Cardiac fibroblast (primary cell): ENCODE data around the gene FMN1.

Experiments
- DNase-seq, 2 donors: peaks; one replicate each; pipeline versions ENCODE4 v3.0.0 to v3.0.0-alpha.2; 2010; ENCODE audit warnings: low read depth in 2 of 2
- H3K4me3 ChIP-seq, 2 donors: replicated peaks in 1 of 2; 1 replicate in 1 of 2; 2 replicates in 1 of 2; pipeline ENCODE4 v1.5.1; 2011; ENCODE audit warnings: low read depth in 2 of 2, low read length in 2 of 2, mild to moderate bottlenecking in 2 of 2, moderate library complexity in 1 of 2
- TF ChIP-seq, protein P1 (sequence below): IDR thresholded peaks from one replicate; pipeline ENCODE4 v1.5.1; 2011; ENCODE audit warnings: low read depth, mild to moderate bottlenecking, low read length, inconsistent platforms

FMN1 gene

DNA sequence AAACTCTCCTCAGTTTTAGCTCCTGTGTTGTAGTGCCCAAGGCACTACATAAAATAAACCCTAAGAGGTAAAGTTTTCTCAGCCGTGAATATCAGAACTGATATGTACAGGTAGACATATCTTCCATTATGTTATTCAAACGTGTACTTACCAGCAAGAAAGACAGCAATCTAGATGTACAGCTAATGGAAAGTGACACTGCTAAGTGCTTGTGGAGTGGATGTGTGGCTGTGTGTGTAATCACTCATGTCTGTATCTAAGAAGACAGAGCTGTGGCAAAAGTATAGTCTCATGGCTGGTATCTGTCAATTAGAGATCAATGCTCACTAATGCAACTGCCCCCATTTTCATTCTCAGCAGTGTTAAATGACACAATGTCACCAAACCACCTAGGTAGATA is 101.3 kb downstream of the FMN1 start:
- no peak overlapping the region for H3K4me3 ChIP-seq
- no peak for DNase-seq
- TF ChIP-seq, protein P1, sequence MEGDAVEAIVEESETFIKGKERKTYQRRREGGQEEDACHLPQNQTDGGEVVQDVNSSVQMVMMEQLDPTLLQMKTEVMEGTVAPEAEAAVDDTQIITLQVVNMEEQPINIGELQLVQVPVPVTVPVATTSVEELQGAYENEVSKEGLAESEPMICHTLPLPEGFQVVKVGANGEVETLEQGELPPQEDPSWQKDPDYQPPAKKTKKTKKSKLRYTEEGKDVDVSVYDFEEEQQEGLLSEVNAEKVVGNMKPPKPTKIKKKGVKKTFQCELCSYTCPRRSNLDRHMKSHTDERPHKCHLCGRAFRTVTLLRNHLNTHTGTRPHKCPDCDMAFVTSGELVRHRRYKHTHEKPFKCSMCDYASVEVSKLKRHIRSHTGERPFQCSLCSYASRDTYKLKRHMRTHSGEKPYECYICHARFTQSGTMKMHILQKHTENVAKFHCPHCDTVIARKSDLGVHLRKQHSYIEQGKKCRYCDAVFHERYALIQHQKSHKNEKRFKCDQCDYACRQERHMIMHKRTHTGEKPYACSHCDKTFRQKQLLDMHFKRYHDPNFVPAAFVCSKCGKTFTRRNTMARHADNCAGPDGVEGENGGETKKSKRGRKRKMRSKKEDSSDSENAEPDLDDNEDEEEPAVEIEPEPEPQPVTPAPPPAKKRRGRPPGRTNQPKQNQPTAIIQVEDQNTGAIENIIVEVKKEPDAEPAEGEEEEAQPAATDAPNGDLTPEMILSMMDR, result no peak

DNA sequence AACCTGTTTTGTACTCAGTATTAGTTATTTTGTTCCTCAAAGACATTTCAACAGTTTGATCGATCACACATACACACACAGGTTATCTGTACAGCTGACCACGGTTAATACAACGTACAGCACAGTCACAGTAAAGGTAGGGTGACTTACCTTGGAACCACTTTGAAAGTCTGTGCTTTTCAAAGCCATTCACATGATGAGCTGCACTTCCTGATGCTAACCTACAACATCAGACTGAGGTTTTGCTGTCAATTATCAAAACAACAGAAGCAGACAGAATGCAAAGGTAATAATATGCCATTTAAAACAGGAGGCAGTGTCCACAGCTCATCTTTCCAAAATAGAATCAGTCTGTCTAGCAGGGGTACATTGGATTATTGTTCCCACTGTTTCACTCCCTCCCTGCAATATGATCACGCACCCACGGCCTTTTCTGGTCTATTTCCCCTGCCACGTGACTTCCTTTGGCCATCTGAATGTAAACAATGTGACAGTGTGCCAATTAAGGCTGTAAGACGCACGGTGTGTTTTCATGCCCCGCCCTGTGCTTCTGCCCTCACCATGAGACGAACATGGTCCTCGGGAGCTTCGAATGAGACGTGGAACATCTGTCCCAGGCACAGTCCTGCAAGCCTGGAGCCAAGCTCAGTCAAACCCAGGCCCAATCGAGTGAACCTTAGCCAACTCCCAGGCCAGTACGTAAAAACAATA is 102.4 kb downstream of the FMN1 start:
- DNase-seq, result no peak
- H3K4me3 ChIP-seq, result no peak overlapping the region
- TF ChIP-seq, protein P1, result no peak

DNA sequence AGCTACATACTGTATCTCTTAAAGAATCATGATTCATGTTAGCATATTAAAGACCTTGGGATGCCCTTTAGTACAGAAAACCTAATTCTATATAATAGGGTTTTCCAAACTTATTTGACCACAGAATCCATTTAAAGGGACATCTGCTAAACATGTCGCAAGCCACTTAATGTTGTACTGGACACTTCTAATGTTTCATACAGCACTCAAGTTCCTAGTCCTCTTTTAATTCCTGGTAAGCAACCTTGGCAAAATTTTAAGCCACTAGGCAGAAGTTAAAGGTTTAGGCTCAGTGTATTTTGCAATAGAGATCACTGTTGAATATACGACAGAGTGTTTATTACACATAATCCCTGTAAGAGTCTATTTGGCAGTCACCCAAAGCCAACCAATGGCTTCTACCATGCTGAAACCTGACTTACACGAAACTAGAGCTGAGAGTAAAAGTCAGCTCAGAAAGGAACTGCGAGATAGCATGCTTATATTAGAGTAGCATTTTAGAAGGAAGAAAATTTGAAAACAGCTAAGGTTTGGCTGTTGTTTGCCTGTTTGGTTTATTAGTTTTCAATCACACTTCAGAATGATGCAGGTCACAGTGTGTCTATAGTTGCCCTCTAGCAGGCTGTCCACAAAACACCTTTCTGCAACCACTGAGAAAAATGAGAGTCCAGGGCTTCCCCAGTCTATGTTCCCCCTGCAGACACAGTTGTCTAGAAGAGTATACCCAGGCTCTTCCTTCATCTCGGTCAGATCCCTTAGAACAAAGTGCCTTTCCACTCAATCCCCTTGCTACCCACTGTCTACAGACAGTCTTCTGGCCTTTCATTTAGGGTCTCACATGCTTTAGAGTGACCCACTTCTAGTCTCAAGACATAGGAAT is 104.4 kb downstream of the FMN1 start:
- peak; percentile 59 to 69 for DNase-seq
- no peak overlapping the region for H3K4me3 ChIP-seq
- TF ChIP-seq, protein P1, result no peak

DNA sequence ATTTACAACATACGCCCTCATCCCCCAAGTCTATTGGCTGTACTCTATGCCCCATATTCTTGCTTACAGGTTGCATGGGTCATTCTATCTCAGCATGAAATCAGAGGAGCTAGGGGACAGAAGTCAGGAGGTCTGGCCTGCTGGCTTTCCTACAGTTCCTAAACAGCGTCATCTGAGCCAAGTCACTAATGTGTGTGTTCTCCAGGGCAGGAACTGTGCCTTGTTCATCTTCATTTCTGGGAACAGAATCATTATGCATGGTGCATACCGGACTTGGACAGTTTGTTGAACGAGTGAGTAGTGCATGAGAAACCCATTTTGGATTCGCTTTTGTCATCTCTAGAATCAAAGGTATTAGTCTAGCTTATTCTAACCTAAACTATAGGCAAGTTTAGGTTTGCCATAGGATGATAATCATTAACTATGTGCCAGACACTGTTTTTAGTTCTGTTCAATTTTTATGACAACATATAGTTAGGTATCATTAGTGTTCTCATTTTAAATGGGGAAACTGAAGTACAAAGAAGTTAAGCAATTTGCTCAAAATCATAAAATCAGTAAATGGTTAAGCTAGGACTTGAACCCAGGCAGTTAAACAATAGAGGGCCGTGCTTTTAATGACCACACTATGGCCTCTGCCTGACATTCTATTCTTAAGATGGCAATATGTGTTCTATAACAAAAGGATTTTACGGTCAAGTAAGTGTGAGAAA is 105.2 kb downstream of the FMN1 start:
- TF ChIP-seq, protein P1, result no peak
- H3K4me3 ChIP-seq, result no peak overlapping the region

DNA sequence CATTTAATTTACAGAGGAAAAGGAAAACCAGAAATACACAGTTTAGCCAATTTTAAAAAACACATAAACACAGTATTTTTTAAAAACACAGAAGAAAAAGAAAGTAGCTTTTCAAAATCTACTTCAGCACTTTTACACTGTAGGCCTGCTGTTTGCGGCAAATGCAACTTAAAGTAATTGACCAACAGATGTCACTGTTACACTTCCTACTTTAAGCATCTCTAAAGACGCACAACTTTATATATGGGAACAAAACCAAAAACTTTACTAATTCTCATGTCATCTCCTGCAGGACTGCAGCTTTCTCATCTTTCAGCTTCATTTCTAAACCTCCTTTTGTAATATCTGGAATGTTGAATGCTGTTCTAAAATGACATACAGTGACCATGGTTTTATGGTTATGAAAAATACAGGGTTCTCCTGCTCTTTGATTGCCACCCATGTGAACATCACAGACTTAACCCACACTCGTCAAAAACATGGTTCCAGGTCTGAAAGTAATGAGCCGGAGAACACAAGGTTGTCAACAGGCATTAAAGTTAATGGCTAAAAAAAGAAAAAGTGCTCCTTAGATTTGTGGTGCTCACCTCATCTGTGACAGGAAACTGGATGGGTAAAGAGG is 107.9 kb downstream of the FMN1 start:
- TF ChIP-seq, protein P1, result peak; percentile 54
- DNase-seq, result peak; percentile 75 to 84
- H3K4me3 ChIP-seq, result no peak overlapping the region

More for the DNA sequence above, 105.2 kb downstream of the FMN1 start:
- no peak for DNase-seq

DNA sequence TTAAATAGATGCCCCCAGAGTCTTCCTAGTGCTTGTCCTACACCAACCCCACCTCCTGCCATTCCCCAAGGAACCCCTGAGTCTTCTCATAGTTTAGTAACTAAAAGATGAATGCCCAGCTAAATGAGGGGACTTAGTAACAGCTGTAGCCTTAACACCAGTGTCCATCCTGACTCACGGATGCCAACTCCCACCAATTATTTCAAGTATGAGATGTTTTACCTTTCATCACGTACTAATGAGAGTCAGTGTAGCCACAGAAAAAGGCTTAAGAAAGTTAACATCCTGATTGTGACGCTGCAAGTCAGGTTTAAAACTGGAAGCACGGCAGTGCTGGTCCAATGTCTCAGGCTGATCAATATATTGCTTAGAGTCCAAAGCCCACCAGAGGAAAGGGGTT is 109.9 kb downstream of the FMN1 start:
- DNase-seq, result no peak
- TF ChIP-seq, protein P1, result no peak
- no peak overlapping the region for H3K4me3 ChIP-seq
